HCT116 (cell line): ENCODE data around the gene TEX12. TPM values are rescaled to one million over a fixed set of nuclear protein-coding genes. Genes with fewer than 3 reads are reported as not detected.

ENCODE experiments used
- ATAC-seq: fragments of 200-7000 bp; cut with Tn5 transposase; 2 replicates; pipeline ENCODE4 v1.9.1; 2020; ENCODE audit warnings: mild to moderate bottlenecking, moderate library complexity
- BruUV-seq: library from RNA; stranded (reverse); fragments of 400-500 nt; replicated peaks from 2 replicates; lab custom pipeline; 2021; lab: Mats Ljungman, UMichigan
- CTCF ChIA-PET: fragments of 300-600 bp; sonication (Branson Sonifier 250); formaldehyde crosslinking; loops from one replicate; lab custom pipeline; 2021; ENCODE audit warnings: antibody characterized with exemption; lab: Charles Lee
- POLR2A ChIA-PET: fragments of 300-600, 350-600 bp; sonication (Branson Sonifier 250); formaldehyde crosslinking; loops from one replicate; lab custom pipeline; 2021; ENCODE audit warnings: antibody characterized with exemption; lab: Charles Lee
- RAD21 ChIA-PET, 2 experiments: fragments of 300-600 bp; sonication (Branson Sonifier 250); formaldehyde crosslinking; loops; one replicate each; lab custom pipeline; 2023; ENCODE audit warnings: low total read pairs in 2 of 2; ENCODE audit not compliant: uncharacterized antibody in 2 of 2, unreplicated experiment in 2 of 2, low non-redundant PET in 1 of 2; lab: Charles Lee
- DNase-seq: peaks from one replicate; pipeline ENCODE4 v3.0.0-alpha.2; 2010; ENCODE audit warnings: low read depth, low spot score
- H2AFZ ChIP-seq: fragments of 200-600 bp; shearing (Covaris generic), sonication (generic); 2 replicates; pipeline ENCODE4 v1.6.1; 2017; ENCODE audit warnings: low read depth, mixed run types, mixed read lengths, antibody characterized with exemption, low read length; ENCODE audit not compliant: poor library complexity, severe bottlenecking
- H3K27ac ChIP-seq: 2 replicates; pipeline ENCODE4 v1.5.1; 2012; ENCODE audit warnings: low read depth, low read length
- H3K27me3 ChIP-seq: fragments of 200-600 bp; sonication (generic); 2 replicates; pipeline ENCODE4 v1.6.1; 2016; ENCODE audit warnings: mixed run types, low read length, mixed read lengths; ENCODE audit not compliant: insufficient read depth
- H3K36me3 ChIP-seq, 2 experiments: fragments of 200-500 bp in 1 of 2; fragments of 200-600 bp in 1 of 2; sonication (Bioruptor generic) in 1 of 2; sonication (generic) in 1 of 2; 2 replicates each; pipeline versions ENCODE4 v1.5.1 to v1.6.1; 2014 to 2016; ENCODE audit warnings: low read length in 2 of 2, inconsistent platforms in 1 of 2, mixed read lengths in 1 of 2, mixed run types in 1 of 2; ENCODE audit not compliant: insufficient read depth in 2 of 2, control insufficient read depth in 1 of 2
- H3K4me1 ChIP-seq, 2 experiments: fragments of 200-600 bp in 1 of 2; sonication (generic) in 1 of 2; 2 replicates each; pipeline versions ENCODE4 v1.5.1 to v1.6.1; 2012 to 2017; ENCODE audit warnings: low read length in 2 of 2, inconsistent platforms in 1 of 2, mild to moderate bottlenecking in 1 of 2, mixed read lengths in 1 of 2, mixed run types in 1 of 2, moderate library complexity in 1 of 2; ENCODE audit not compliant: insufficient read depth in 2 of 2, control insufficient read depth in 1 of 2
- H3K4me2 ChIP-seq: fragments of 200-600 bp; sonication (generic); 2 replicates; pipeline ENCODE4 v1.6.1; 2017; ENCODE audit warnings: mixed run types, low read length, mixed read lengths
- H3K4me3 ChIP-seq, 2 experiments: fragments of 200-600 bp in 1 of 2; sonication (generic) in 1 of 2; replicated peaks in 1 of 2; 2 replicates each; pipeline ENCODE4 v1.5.1; 2011 to 2016; ENCODE audit warnings: low read length in 2 of 2, control low read depth in 1 of 2, low read depth in 1 of 2, mild to moderate bottlenecking in 1 of 2, mixed read lengths in 1 of 2, mixed run types in 1 of 2
- H3K79me2 ChIP-seq: fragments of 200-600 bp; sonication (generic); 2 replicates; pipeline ENCODE4 v1.6.1; 2017; ENCODE audit warnings: mild to moderate bottlenecking, mixed run types, low read length, moderate library complexity, mixed read lengths; ENCODE audit not compliant: insufficient read depth
- H3K9ac ChIP-seq: fragments of 200-600 bp; sonication (generic); 2 replicates; pipeline ENCODE4 v1.6.1; 2016; ENCODE audit warnings: low read length, mixed read lengths
- H3K9me2 ChIP-seq: fragments of 200-600 bp; sonication (generic), shearing (Covaris generic); 2 replicates; pipeline ENCODE4 v1.6.1; 2017; ENCODE audit warnings: mixed run types, mild to moderate bottlenecking, moderate library complexity; ENCODE audit not compliant: insufficient read depth
- H3K9me3 ChIP-seq, 2 experiments: fragments of 200-500 bp in 1 of 2; fragments of 200-600 bp in 1 of 2; sonication (Bioruptor generic) in 1 of 2; sonication (generic) in 1 of 2; 2 replicates each; pipeline ENCODE4 v1.6.1; 2014 to 2017; ENCODE audit warnings: low read length in 2 of 2, mixed read lengths in 2 of 2, inconsistent platforms in 1 of 2, low read depth in 1 of 2, mild to moderate bottlenecking in 1 of 2, mixed run types in 1 of 2, moderate library complexity in 1 of 2; ENCODE audit not compliant: control insufficient read depth in 1 of 2, insufficient read depth in 1 of 2
- H4K20me1 ChIP-seq: fragments of 200-600 bp; sonication (generic), shearing (Covaris generic); 2 replicates; pipeline ENCODE4 v1.6.1; 2017; ENCODE audit warnings: mixed run types, mild to moderate bottlenecking, moderate library complexity; ENCODE audit not compliant: insufficient read depth
- CBX3 ChIP-seq: IDR thresholded peaks from 2 replicates; pipeline ENCODE4 v1.6.1; 2012; ENCODE audit warnings: low read depth
- ELF1 ChIP-seq: IDR thresholded peaks from 2 replicates; pipeline ENCODE4 v1.6.1; 2012; ENCODE audit warnings: low read depth, borderline replicate concordance
- MAX ChIP-seq: IDR thresholded peaks from 2 replicates; pipeline ENCODE4 v1.6.1; 2012
- POLR2A ChIP-seq: IDR thresholded peaks from 2 replicates; pipeline ENCODE4 v1.7.0; 2011; ENCODE audit warnings: borderline replicate concordance; ENCODE audit not compliant: insufficient read depth, insufficient read length; ENCODE audit errors: extremely low read depth
- SP1 ChIP-seq: IDR thresholded peaks from 2 replicates; pipeline ENCODE4 v1.6.1; 2012; ENCODE audit warnings: low read depth
- SRF ChIP-seq: IDR thresholded peaks from 2 replicates; pipeline ENCODE4 v1.6.1; 2012; ENCODE audit warnings: low read depth
- YY1 ChIP-seq: IDR thresholded peaks from 2 replicates; pipeline ENCODE4 v1.6.1; 2011; ENCODE audit warnings: low read length, low read depth, moderate library complexity, mild to moderate bottlenecking; ENCODE audit not compliant: insufficient replicate concordance; ENCODE audit errors: extremely low read depth
- ZFX ChIP-seq: fragments of 450-650 bp; IDR thresholded peaks from 2 replicates; pipeline ENCODE4 v1.6.1; 2017
- intact Hi-C: fragments of 100-400 bp; cut with micrococcal nuclease; formaldehyde crosslinking; loops from 2 replicates; pipeline ENCODE4 v1.10.0; 2022
- total RNA-seq: library from RNA; stranded (reverse); gene quantifications from one replicate; pipeline ENCODE4 v1.2.1, GENCODE V29; 2021; ENCODE audit not compliant: unreplicated experiment

Gene TEX12
- total RNA-seq, 1 experiment from 2014 or later, result not detected

GRCh38 chr11:112156153-112156955, 10.8 kb upstream of the TEX12 start:
- ChIA-PET POLR2A (interaction anchor here (1.1 to 2.3 kb wide), 4 partner anchors 9 to 36 kb away, joined by 3 to 10 read pairs (median 4); no protein-coding TSS in a partner anchor), CTCF (interaction anchor here (1.3 to 1.4 kb wide), 2 partner anchors 19 to 34 kb away, joined by 3 to 4 read pairs; partner anchors contain the start of gene BCO2), RAD21 (no interaction called here)
- TF ChIP-seq SRF (no peak), POLR2A (no peak), SP1 (no peak), CBX3 (no peak), ZFX (no peak), MAX (no peak), YY1 (no peak), ELF1 (no peak)
- no peak overlapping the region for H2AFZ ChIP-seq
- peaks cover 39 to 61% of the 10 kb centered on the region in 2 experiments for H3K4me1 ChIP-seq
- H3K36me3 ChIP-seq, result peaks cover 5 to 31% of the 10 kb centered on the region in 2 experiments; a peak in 3 of 4 replicates
- H4K20me1 ChIP-seq, result no peaks in the 10 kb centered on the region
- no peaks in the 10 kb centered on the region for H3K9me3 ChIP-seq
- peak overlapping the region; percentile 61 for H3K9ac ChIP-seq
- H3K9me2 ChIP-seq, result no peaks in the 10 kb centered on the region
- no TSS peak for BruUV-seq
- no peak for DNase-seq
- intact Hi-C loops, result loop anchor here (5.0 kb wide), 1 partner anchor 34 kb away; no protein-coding TSS in a partner anchor
- ATAC-seq, result no peak
- H3K4me3 ChIP-seq, result peak overlapping the region in 1 of 2 experiments; percentile 24; a peak in 1 of 4 replicates
- peak overlapping the region; percentile 76 for H3K4me2 ChIP-seq
- no peaks in the 10 kb centered on the region for H3K27me3 ChIP-seq
- H3K79me2 ChIP-seq, result peaks cover 61% of the 10 kb centered on the region
- peak overlapping the region; percentile 86; the same call in 1 of the 2 replicates for H3K27ac ChIP-seq
